ENCODE data around the gene CCDC93.

- TF ChIP-seq POLR2A (IDR thresholded peaks at IDR 0.05): no peak
- no peak for TF ChIP-seq POLR2AphosphoS5 (IDR thresholded peaks at IDR 0.05)
Observed at GRCh38 chr2:118058951-118059350, 45.1 kb upstream of the CCDC93 start.
